Measurements from ENCODE around the gene PRPSAP1.
"Not testable (repeated sequence)": the region's sequence is repeated elsewhere in the genome, so short reads cannot be mapped to it uniquely, and the experiment has no call there.

Gene PRPSAP1

DNA sequence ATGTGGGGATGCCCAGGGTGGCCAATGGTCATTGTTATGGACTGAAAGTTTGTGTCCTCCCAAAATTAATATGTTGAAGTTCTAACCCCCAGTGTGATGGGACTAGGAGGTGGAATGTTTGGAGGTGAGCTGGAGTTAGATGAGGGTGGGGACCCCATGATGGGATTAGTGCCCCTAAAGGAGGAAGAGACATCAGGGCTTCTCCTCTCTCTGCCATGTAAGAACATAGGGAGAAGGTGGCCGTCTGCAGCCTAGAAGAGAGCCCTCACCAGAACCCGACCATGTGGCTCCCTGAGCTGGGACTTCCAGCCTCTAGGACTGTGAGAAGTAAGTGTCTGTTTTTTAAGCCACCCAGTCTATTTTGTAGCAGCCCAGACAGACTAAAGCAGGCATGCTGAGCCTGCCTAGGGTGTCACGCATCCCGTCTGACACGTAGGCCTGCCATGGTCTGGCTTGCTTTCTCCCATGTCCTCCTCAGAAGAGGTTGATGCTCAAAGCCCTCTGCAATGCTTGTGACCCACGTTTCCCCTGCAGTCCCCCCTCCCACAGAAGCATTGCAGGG lies 4.0 kb upstream of the PRPSAP1 start:
- no peak for DNase-seq

DNA sequence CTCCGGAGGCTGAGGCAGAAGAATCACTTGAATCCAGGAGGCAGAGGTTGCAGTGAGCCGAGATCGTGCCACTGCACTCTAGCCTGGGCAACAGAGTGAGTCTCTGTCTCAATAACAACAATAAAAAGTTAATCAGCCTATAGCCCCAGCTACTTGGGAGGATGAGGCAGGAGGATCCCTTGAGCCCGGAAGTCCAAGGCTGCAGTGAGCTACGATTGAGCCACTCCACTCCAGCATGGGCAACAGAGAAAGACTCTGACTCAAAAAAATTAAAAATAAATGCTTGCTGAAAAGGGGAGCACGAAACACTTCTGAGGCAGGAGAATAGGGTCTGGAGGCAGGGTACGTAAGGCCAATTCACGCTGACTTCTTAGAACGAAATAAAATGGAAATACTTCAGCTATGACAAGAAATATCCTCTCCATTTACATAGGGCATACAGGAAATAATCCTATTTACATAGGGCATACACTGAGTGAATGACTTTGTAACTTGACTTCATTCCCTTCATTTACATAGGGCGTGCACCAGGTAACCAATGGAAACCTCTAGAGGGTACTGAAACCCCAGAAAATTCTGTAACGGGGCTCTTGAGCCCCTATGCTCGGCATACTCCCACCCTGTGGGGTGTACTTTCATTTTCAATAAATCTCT lies 3.2 kb upstream of the PRPSAP1 start:
- DNase-seq: no peak

DNA sequence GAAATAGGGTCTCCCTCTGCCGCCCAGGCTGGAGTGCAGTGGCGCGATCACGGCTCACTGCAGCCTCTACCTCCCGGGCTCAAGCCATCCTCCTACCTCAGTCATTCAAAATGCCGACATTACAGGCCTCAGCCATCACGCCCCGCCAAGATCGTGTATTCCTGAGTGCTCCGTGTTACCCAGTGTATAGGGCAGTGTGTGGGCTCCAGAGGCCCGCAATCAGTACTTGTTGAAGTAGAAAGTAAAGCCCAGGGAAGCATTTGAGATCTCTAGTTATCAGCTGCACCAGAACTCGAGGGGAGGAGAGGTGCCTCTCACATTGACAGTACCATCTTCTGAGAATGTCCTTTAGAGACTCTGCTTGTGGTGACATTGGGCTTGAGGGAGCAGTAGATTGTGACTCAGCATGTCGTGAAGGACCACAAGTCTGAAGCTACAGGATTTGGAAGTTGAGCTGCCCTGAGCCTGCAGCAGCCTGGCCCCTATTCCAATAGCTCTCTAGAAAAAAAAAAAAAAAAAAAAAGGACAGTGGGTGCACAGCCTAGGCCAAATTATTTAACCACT lies 1.1 kb upstream of the PRPSAP1 start:
- no peak for DNase-seq

DNA sequence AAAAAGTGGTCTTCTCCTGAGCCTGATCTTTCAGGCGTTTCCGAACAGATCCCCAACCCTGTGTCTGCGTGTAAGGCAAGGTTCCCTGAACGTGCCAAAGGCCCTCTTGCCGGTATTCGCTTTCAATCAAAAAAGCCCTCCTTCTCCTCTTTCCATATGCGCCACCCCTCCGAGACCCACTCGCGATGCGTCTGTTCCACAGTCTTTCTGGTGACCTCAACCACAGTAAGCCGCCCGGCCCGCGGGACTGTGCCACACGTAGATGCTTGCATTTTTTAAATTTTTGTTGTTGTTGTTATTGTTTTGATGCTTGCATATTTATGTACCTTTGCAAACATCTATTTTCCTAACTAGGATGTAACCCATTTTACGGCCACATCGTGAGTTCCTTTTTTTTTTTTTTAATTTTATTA lies 607 bp upstream of the PRPSAP1 start:
- no peak for DNase-seq

DNA sequence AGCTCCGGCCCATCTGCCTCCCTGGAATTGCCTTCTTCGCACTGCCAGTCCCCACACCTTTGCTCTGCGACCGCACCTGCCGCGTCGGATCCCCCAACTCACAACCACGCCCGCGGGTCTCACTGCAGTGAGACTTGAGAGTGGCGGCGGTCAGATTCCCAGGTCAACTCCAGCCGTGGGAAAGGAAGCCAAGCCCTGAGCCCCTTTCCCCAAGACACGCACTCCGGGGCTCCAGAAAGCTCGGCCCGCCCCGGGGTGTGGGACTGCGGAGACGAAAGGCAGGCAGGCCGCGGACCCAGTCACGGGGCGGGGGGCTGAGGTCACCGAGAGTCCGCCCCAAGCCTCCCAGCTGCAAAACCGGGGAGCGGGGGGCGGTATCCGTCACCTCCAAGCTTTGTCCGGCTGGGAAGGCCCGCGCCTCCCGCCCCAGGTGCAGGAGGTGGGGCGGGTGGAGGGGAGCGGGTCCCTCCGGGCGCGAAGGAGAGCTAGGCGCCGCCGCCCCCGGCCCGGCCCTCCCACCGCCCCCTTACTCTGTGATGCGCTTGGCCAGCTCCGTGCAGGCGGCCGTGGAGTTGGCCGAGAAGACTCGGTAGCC lies 615 bp downstream of the PRPSAP1 start:
- DNase-seq: no peak

DNA sequence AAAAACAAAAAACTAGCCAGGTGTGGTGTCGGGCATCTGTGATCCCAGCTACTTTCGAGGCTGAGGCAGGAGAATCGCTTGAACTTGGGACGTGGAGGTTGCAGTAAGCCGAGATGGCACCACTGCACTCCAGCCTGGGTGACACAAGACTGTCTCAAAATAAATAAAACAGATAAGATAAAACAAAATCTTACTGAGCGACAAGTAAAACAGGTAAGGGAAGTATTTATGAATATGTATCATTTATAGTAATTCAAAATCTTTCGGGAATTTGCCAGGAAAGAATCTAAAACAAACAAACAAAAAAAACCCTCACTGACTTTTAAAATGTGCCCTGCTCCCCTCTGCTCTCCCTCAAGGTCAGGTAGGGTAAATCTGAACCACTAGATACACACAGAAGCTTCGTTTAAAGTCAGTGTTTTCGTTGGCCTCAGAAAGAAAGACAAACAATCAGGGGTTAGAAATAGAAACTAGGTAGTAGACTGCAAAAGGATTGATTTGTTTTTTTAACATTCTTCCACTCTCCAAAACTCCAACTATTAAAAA lies 2.1 kb downstream of the PRPSAP1 start:
- DNase-seq: no peak

DNA sequence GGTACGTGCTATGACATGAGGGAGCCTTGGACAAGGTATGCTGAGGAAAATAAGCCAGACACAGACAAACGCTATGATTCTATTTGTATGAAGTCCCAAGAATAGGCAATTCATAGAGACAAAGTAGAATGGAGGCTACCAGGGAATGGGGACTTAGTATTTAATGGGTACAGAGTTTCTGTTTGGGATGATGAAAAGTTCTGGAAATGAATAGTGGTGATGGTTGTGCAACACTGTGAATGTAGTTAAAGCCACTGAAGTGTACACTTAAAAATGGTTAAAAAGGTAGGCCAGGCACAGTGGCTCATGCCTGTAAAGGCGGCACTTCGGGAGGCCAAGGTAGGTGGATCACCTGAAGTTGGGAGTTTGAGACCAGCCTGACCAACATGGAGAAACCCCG lies 3.3 kb downstream of the PRPSAP1 start:
- DNase-seq: no peak

DNA sequence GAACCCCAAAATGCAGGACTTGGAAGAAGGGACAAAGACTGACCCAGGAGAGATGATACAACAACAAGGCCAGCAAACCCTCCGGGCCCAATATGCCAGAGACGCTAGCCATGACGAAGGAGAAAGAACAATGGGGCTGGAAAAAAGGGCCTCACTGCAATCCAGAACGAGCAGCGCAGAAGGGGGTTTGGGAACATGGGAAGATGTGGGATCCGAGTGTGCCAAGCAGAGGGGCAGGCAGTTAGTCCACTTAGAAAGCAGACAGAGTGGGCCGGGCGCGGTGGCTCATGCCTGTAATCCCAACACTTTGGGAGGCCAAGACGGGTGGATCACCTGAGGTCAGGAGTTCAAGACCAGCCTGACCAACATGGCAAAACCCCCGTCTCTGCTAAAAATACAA lies 6.8 kb downstream of the PRPSAP1 start:
- not testable (repeated sequence) for DNase-seq

DNA sequence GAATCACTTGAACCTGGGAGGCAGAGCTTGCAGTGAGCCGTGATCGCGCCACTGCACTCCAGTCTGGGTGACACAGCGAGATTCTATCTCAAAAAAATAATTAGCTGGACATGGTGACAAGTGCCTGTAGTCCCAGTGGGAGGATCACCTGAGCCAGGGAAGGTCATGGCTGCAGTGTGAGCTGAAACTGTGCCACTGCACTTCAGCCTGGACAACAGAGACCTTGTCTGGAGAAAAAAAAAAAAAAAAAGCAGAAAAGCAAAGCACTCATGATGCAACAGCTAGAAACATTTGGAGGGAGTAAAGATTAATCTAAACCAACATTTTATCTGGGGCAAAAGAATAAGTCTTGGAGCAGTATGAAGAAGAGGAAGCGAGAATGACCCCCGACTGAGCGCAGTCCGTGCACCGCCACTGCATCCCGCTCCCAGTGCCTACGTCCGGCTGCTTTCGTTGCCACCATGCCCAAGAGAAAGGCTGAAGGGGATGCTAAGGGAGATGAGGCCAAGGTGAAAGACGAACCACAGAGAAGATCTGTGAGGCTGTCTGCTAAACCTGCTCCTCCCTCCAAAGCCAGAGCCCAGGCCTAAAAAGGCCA lies 8.2 kb downstream of the PRPSAP1 start:
- no peak for DNase-seq

DNA sequence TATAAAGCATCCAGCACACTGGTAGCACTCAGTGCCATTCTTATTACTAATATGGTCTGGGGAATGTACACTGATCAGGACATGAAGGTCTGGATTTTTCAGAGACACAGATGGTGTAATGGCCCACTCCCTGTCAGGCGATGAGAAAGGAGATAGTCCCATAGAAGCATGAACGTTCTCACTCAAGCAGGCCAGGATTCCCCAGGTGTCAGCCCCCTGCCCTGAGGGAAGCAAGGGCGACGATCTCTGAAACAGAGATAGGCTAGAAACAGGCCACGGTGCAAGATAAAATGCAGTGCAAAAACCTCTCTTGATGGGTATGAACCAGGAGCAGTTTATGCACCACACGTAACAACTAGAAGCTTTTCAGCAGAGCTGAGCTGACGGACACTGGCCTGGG lies 10.6 kb downstream of the PRPSAP1 start:
- no peak for DNase-seq

DNA sequence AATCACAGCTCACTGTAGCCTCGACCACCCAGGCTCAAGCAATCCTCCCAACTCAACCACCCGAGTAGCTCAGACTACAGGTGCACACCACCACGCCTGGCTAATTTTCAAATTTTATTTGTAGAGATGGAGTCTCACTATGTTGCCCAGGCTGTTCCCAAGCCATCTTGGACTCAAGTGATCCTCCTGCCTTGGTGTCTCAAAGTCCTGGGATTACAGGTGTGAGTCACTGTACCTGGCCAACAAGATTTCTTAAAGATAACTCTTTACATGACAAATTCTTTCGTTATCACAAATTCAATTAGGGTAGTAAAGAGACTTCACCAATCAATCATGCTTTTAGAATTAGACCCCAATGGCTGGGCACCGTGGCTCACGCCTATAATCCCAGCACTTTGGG lies 12.4 kb downstream of the PRPSAP1 start:
- no peak for DNase-seq

DNA sequence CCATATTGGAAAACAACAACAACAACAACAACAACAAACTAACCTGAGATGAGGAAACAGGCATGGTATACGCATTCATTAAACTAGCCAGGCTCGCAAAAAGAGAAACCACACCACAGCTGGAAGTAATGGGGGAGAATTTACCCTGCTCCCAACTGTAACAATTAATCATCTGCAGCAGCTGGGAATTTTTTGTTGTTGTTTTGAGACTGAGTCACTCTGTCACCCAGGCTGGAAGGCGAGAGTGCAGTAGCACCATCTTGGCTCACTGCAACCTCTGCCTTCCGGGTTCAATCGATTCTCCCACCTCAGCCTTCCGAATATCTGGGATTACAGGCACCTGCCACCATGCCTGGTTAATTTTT lies 16.3 kb downstream of the PRPSAP1 start:
- DNase-seq: no peak

DNA sequence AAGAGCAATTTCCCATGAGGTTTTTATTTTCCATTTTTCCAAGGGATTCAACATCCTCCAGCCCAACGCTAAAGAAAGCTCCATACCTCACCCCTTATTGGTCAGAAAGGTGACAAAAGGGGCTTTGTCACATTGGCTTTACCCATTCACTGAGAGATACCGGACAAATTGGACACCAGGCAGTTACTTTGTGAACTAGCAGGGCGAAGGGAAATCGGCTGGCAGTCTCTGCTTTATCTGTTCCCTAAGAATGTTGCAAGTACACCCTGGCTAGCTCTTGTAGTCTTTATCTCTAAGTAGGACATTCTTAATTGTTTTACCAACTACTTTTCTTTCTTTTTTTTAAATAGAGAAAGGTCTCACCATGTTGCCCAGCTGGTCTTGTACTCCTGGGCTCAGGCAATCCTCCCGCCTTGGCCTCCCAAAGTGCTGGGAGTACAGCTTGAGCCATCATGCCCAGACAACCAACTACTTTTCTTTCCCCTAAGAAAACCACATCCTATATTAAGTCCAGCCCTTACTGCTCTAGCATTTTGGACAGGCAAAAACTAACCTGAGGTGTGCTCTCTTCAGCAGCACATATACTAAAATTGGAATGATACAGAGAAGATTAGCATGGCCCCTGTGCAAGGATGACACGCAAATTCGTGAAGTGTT lies 16.8 kb downstream of the PRPSAP1 start:
- DNase-seq: no peak

DNA sequence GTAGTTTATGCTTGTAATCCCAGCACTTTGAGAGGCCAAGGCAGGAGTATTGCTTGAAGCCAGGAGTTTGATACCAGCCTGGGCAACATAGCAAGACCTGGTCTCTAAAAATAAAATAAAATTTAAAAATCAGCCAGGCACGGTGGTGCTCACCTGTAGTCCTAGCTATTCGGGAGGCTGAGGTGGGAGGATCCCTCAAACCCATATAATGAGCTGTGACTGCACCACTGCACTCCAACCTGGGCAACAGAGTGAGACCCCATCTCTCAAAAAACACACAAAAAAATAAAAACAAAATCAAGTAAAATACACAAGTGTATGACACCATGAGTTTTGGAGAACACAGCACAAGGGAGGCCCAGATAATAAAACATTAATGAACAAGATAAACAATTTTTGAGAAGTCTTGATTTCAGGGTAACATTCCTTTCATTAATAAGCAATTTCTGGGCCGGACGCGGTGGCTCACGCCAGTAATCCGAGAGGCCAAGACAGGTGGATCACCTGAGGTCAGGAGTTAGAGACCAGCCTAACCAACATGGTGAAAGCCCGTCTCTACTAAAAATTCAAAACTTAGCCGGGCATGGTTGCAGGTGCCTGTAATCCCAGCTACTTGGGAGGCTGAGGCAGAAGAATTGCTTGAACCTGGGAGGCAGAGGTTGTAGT lies 17.9 kb downstream of the PRPSAP1 start:
- DNase-seq: no peak

DNA sequence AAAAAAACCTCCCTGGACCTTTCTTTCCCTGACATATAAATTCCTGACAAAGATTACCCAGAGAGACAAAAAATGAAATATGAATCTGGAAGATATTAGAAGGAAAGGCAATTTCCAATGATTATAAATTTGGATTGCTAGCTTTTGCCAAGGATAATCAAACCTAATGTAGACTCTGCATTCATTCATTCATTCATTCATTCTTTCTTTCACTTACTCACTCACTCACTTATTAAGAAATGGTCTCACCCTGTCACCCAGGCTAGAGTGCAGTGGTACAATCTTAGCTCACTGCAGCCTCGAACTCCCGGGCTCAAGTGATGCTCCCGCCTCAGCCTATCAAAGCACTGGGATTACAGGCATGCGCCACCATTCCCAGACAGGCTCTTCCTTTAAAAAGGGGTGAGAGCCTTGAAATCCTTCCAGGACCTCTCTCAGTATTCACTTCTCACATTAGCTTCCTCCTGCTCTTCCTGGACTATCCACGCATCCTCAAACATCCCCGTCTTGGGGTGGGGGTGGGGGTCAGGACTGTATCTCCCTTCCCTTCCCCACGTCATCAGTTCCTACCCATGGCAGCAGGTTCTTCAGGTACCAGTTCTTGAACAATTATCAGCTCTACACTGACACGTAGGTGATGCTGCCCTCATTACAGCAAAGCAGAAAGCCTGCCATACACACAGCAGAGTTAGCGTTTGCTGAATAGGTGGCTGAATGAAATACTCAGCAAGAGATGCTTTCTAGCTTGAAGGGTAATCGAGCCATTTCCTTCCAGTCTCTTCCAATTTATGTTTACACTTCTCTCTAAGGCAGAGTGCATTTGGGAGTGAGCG lies 19.8 kb downstream of the PRPSAP1 start:
- no peak for DNase-seq

DNA sequence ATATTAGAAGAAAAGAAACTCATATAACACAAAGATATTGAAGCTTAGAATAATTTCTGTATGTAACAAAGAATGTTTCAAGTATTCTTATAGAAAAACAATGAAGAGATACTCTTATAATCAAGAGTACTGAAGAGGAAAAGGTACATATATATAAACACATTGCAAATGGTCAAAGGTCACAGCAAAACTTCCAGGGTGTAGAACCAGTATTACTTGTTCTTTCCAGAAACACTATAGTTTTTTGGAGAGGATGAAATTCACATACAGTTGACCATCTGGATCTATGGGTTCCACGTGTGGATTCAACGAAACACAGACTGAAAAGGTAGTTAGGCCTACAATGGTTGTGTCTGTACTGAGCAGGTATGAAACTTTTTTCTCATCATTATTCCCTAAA lies 22.6 kb downstream of the PRPSAP1 start:
- DNase-seq: no peak

DNA sequence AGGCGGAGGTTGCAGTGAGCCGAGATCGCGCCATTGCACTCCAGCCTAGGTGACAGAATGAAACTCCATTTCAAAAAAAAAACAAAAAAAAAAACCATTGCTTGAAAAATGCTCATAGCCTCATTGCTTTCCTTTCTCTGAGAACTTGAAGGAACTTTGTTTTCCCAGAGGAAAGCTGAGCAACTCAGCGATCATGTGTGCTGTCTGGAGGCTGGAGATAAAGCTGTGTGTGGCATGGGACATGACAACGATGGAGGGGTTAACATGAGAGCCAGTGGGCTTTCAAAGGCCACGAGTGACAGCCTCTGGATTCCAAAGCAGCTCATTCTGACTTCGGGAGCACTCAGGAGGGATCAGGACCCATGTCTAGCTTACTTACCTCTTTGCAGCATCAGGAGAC lies 24.1 kb downstream of the PRPSAP1 start:
- no peak for DNase-seq

DNA sequence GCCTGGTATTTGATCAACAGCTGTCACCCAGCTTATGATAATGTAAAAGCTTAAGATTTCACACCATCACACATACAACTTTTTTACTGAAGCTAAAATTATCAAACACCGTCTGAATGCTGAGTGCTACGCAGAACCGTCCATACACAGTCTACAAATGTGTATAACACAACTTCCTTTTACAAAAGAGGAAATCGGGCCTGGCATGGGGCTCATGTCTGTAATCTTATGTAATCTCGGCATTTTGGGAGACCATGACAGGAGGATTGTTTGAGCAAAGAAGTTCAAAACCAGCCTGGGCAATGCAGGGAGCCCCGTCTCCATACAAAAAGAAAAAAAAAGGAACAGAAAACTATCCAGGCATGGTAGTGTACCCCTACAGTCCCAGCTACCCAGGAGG lies 26.0 kb downstream of the PRPSAP1 start:
- DNase-seq: no peak

DNA sequence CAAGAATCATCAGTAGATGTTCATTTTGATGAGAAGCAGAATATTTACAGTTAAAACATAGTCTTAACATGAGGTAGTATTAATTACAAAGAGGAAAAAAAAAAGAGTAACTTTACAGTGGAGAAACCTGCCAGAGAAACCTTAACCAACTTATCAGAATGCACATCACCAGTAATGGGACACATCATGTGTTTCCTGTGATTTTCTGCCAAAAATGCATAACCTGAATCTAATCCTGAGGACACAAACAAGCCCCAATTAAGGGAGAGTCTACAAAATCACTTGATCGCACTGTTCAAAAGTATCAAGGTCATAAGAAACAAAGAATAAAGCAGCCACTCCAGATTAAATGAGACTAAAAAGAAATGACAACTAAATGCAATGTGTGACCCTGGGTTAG lies 27.4 kb downstream of the PRPSAP1 start:
- DNase-seq: no peak

DNA sequence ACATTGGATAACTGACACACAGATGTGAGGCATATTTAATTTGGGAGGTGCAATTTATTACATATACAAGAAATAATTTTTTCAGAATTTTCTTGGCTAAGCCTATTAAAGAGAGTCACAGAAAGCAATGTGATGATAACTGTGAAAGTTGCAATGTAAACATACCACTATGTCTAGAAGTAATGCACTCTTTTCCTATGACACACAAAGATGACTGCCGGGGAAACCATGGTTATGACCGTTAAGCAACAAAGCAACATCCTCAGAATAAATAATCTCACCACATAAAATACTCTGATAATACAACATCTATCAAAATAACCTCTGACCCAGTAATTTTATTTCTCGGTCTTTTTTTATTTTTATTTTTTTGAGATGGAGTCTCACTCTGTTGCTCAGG lies 35.1 kb downstream of the PRPSAP1 start:
- no peak for DNase-seq

DNA sequence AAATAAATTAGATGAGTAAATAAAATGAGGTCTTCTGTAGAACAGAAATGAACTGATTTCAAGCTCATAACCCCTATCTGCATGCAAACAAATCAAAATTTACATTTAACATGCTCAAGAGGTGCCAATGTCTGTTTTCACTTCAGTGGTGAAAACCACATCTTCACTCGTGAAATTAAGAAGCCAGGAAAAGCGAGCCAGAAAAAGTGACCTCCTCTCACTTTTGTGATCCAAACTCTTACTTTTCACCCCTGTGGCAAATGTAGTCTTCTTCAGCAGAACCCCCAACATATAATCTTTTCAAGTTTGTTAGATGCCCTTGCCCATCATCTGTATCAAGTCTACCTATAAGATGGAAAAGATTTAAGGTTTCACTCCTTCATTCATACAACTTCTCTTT lies 36.2 kb downstream of the PRPSAP1 start:
- no peak for DNase-seq
